Activated CD4-positive, alpha-beta T cell treated with anti-CD3 and anti-CD28 coated beads, Interleukin-2, Interleukin-6, amounts not matched to agents 100 ng/mL and 50 ng/mL, durations not matched to agents 16 hours and 8 hours (primary cell): Measurements from ENCODE around the gene KCNA3.
A peak's percentile ranks its signal among the peaks of the same experiment; 100 is the strongest.
"Not testable (repeated sequence)": the region's sequence is repeated elsewhere in the genome, so short reads cannot be mapped to it uniquely, and the experiment has no call there.

Experiments used
- DNase-seq: peaks from one replicate; pipeline ENCODE4 v3.0.0-alpha.2; 2020

Gene KCNA3

GRCh38 chr1:110676970-110677369, 2.2 kb upstream of the KCNA3 start:
- no peak for DNase-seq

- DNase-seq, result no peak
Measured at GRCh38 chr1:110675060-110675791, 486 bp upstream of the KCNA3 start.

- no peak for DNase-seq
Measured at GRCh38 chr1:110673805-110674336, 869 bp downstream of the KCNA3 start.

- DNase-seq, result peak; percentile 44
Measured at GRCh38 chr1:110673197-110673701, 1.5 kb downstream of the KCNA3 start.

GRCh38 chr1:110672753-110673108, 2.0 kb downstream of the KCNA3 start:
- peak; percentile 74 for DNase-seq

GRCh38 chr1:110672001-110672752, 2.6 kb downstream of the KCNA3 start:
- DNase-seq, result peak; percentile 93

- DNase-seq, result peak; percentile 36
Measured at GRCh38 chr1:110671361-110671760, 3.4 kb downstream of the KCNA3 start.

GRCh38 chr1:110668549-110668948, 6.2 kb downstream of the KCNA3 start:
- DNase-seq, result no peak

GRCh38 chr1:110667776-110668175, 7.0 kb downstream of the KCNA3 start:
- DNase-seq, result no peak

GRCh38 chr1:110663241-110663640, 11.5 kb downstream of the KCNA3 start:
- no peak for DNase-seq

GRCh38 chr1:110659559-110659958, 15.2 kb downstream of the KCNA3 start:
- not testable (repeated sequence) for DNase-seq

GRCh38 chr1:110657351-110657750, 17.4 kb downstream of the KCNA3 start:
- DNase-seq, result no peak

- DNase-seq, result no peak
Measured at GRCh38 chr1:110650609-110651008, 24.1 kb downstream of the KCNA3 start.

GRCh38 chr1:110648417-110648816, 26.3 kb downstream of the KCNA3 start:
- DNase-seq, result no peak

- peak; percentile 81 for DNase-seq
Measured at GRCh38 chr1:110647254-110647891, 27.4 kb downstream of the KCNA3 start.

- peak; percentile 63 for DNase-seq
Measured at GRCh38 chr1:110645821-110646735, 28.7 kb downstream of the KCNA3 start.

- no peak for DNase-seq
Measured at GRCh38 chr1:110645211-110645610, 29.5 kb downstream of the KCNA3 start.

- DNase-seq, result no peak
Measured at GRCh38 chr1:110643879-110644472, 30.8 kb downstream of the KCNA3 start.

GRCh38 chr1:110639724-110640386, 34.9 kb downstream of the KCNA3 start:
- no peak for DNase-seq

GRCh38 chr1:110638556-110638955, 36.2 kb downstream of the KCNA3 start:
- no peak for DNase-seq

GRCh38 chr1:110638058-110638457, 36.7 kb downstream of the KCNA3 start:
- DNase-seq, result no peak
